ENCODE data around the gene NOTCH1.

DNA sequence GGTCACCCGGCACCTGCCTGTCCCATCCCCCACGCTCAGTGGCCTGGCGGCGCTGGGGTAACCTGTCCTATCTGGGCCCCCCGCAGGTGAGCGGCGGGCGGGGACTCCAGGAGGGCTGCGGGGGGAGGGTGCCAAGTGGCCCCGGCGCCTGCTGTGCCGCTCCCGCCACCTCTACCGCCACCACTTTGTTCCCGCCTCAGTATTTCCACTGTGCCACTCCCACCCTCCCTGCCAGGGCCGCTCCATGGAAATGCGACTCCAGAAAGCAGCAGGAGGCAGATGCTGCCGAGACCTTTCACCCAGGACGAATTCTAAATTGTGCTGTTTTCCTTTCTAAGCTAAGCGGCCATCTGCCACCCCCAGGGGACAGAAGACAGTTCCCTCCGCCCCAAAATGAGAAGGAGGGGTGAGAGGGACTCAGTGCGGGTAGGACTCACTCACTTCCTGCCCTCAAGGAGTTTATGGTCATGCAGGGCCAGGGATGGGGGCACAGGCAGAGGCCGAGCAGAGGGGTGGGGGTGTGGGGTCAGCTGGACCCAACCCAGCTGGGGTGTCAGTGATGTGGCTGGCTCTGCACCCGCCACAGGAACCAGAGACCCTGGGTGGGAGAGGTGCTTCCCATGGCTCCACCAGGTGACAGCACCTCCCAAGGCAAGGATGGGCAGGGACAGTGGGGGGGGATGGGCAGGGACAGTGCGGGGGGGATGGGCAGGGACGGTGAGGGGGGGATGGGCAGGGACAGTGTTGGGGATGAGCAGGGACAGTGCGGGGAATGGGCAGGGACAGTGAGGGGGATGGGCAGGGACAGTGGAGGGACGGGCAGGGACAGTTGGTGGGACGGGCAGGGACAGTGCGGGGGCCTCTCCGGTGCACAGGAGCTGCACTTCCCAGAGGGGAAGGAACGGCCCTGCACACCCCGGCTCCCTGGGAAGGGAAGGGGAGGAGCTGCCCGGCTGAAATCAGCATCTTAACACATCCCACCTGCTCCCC, 17.8 kb downstream of the NOTCH1 start:
- no peak for TF ChIP-seq ZNF8 (CRISPR knock-in tag; IDR thresholded peaks at IDR 0.05)
- TF ChIP-seq ZC3H10 (CRISPR knock-in tag; IDR thresholded peaks at IDR 0.05): no peak
- TF ChIP-seq TOX (CRISPR knock-in tag; IDR thresholded peaks at IDR 0.05; ENCODE audit: borderline replicate concordance): no peak
- TF ChIP-seq, protein P1, sequence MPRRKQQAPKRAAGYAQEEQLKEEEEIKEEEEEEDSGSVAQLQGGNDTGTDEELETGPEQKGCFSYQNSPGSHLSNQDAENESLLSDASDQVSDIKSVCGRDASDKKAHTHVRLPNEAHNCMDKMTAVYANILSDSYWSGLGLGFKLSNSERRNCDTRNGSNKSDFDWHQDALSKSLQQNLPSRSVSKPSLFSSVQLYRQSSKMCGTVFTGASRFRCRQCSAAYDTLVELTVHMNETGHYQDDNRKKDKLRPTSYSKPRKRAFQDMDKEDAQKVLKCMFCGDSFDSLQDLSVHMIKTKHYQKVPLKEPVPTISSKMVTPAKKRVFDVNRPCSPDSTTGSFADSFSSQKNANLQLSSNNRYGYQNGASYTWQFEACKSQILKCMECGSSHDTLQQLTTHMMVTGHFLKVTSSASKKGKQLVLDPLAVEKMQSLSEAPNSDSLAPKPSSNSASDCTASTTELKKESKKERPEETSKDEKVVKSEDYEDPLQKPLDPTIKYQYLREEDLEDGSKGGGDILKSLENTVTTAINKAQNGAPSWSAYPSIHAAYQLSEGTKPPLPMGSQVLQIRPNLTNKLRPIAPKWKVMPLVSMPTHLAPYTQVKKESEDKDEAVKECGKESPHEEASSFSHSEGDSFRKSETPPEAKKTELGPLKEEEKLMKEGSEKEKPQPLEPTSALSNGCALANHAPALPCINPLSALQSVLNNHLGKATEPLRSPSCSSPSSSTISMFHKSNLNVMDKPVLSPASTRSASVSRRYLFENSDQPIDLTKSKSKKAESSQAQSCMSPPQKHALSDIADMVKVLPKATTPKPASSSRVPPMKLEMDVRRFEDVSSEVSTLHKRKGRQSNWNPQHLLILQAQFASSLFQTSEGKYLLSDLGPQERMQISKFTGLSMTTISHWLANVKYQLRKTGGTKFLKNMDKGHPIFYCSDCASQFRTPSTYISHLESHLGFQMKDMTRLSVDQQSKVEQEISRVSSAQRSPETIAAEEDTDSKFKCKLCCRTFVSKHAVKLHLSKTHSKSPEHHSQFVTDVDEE (CRISPR knock-in tag; IDR thresholded peaks at IDR 0.05): no peak
- no peak for TF ChIP-seq ZFP3 (CRISPR knock-in tag; IDR thresholded peaks at IDR 0.05)
- no peak for TF ChIP-seq ESRRG (CRISPR knock-in tag; IDR thresholded peaks at IDR 0.05)
- no peak for TF ChIP-seq ISL1 (CRISPR knock-in tag; IDR thresholded peaks at IDR 0.05)
- TF ChIP-seq ARNTL (CRISPR knock-in tag; IDR thresholded peaks at IDR 0.05; ENCODE audit: borderline replicate concordance, low read depth): no peak
- no peak for TF ChIP-seq RARB (CRISPR knock-in tag; IDR thresholded peaks at IDR 0.05)

All from SK-N-SH treated with all-trans-retinoic acid at 6 μM for 48 hours (cell line).